GM12872 (cell line): Measurements from ENCODE around the gene DGCR2.

Experiments
- TF ChIP-seq, protein P1 (sequence below): IDR thresholded peaks from 3 replicates; pipeline ENCODE4 v1.5.1; 2011; ENCODE audit warnings: low read depth, mild to moderate bottlenecking, low read length, moderate library complexity; ENCODE audit not compliant: insufficient read depth

DGCR2 gene

DNA sequence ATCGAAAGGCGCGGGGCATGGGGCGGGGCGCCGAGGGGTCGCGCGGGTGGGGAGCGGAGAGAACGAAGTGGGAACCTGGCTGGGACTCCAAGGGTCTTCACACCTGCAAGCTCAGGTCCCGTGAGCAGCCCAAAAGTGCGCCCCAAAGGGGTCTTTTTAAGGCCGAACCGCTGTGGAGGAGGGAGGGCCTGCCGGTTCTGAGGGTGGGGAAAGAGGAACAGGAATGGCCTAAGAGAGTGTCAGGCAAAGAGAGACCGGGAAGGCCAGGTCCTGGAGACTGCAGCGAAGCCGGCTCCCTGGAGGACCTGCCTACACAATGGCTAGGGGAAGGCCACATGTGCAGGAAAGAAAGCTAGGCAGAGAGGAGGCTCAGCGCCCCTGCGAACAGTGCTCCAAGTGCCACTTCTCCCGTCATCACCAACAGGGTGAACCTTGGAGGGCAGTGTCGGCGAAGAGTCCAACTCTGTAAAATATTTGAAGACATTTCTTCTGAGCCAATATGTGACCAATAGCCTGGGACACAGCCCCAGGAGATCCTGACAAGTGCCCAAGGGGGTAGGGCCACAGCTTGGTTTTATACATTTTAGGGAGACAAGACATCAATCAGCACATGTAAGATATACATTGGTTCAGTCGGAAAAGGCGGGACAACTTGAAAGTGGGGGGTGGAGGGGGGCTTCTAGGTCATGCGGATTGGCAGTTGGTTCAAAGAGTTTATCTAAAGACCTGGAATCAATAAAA, 710 bp upstream of the DGCR2 start:
- TF ChIP-seq, protein P1, sequence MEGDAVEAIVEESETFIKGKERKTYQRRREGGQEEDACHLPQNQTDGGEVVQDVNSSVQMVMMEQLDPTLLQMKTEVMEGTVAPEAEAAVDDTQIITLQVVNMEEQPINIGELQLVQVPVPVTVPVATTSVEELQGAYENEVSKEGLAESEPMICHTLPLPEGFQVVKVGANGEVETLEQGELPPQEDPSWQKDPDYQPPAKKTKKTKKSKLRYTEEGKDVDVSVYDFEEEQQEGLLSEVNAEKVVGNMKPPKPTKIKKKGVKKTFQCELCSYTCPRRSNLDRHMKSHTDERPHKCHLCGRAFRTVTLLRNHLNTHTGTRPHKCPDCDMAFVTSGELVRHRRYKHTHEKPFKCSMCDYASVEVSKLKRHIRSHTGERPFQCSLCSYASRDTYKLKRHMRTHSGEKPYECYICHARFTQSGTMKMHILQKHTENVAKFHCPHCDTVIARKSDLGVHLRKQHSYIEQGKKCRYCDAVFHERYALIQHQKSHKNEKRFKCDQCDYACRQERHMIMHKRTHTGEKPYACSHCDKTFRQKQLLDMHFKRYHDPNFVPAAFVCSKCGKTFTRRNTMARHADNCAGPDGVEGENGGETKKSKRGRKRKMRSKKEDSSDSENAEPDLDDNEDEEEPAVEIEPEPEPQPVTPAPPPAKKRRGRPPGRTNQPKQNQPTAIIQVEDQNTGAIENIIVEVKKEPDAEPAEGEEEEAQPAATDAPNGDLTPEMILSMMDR = no peak

DNA sequence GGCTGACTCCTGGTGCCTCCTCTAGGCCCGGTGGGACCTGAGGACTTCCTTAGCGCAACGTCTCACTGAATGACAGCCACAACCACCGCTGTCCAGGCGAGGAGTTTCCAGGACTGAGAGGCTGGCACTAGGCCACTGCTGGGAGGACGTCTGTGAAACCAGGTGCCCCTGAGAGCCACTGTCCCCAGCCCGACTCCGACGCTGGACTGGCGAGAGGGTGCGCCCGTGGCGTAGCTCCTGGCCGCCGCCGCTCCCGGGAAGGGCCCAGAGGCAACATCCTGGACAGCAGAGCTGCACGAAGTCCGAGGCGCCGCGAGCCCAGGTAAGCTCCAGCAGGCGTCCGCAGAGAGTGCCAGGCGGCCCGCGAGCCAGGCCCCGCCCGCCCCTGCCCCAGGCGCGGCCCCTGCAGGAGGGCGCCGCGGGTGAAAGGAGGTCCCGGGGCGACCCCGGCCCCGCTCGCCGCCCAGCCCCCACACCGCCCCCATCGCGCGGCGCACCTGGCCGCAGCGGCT, 525 bp downstream of the DGCR2 start:
- TF ChIP-seq, protein P1 = no peak

DNA sequence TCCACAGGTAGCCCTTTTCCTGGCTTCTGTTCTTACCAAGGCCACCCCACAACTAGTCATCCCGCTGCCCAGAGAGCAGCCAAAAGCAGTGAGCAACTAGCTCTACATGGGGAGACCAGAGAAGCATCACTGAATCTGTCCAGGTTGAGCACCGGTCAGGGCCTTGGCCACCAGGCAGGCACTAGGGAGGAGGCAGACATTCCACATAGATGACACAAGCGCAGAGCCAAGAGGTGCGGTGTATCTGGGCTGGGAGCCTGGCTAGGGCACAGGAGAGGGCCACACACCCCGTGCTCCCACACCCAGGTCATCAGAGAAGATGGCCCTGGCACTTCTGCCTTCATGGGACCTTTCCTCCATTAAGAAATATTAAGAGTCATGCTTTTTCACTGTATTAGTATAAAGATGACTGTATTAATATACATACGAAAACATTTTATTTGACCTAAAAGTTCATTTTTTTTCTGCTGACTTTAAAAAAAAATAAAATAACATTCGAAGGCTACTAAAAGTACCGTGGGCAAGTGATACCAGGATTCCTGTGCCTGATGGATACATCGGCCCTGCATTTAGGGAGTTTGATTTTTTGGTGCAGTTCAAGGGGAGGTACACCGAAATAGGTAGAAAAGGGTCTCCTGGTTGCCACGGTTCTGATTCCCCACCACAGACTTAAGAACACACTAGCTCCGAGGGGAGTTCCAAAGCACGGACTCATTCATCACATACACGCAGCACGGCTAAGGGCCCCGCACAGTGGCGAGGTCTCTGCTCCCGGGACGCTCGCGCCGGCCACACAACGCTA, 1.2 kb downstream of the DGCR2 start:
- TF ChIP-seq, protein P1 = no peak

DNA sequence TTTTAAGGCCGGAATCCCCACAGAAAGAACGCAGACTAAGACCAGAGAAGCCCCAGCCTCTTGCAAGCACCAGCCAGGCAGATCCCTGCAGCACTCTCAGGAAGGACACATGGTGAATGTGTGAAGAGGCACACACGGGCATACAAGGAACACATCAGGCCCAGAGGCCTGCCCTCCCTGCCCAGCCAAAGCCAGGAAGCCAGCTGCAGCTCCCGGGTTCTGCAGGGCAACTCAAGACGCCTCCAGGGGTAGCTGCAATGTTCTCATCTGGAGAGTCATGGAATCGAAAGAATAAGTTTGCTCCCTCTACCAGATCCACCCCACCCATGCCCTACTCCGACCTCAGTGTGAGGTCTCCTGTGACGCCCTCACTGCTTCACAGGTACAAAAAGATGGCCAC, 2.3 kb downstream of the DGCR2 start:
- TF ChIP-seq, protein P1 = no peak

DNA sequence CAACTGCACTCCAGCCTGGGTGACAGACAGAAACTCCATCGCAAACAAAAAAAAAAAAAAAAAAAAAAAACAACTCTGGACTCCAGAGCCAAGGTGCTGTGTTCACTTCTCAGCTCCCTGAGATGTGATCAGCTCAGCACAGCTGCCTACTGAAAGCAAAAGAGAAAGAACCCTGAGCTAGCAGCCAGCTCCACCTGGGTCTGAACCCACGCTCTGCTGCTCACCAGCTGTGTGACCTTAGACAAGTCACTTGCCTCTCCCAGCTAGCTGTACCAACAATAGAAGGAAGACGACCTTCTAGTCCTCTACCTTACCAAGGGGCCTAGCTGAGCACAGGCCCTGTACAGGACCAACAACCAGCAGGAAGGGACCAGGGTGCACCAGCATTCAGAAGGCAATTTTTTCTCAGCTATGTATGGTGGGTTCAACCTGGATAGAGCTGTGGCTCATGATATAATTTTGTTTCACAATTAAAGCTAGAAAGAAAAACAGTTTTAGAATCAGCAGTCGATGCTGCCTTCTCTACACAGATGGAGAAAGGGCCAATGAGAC, 3.8 kb downstream of the DGCR2 start:
- TF ChIP-seq, protein P1 = no peak

DNA sequence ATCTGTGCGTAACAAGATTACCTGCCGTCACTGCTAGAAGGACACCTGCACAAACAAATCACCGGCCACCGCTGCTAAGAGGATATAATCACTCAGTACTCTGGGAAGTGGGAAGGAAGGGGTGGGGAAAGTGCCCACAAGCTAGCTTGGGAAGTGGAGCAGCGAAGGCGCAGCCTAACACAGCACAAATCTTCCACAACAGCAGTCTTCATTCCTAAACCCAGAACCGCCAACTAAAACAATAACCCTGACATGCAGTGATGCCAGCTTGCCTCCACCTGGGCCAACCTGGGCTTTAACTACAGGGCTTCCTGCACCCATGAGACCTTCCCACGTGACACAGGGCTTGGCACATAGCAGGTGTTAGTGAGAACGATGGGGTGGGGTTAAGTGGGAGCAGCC, 5.1 kb downstream of the DGCR2 start:
- TF ChIP-seq, protein P1 = no peak

DNA sequence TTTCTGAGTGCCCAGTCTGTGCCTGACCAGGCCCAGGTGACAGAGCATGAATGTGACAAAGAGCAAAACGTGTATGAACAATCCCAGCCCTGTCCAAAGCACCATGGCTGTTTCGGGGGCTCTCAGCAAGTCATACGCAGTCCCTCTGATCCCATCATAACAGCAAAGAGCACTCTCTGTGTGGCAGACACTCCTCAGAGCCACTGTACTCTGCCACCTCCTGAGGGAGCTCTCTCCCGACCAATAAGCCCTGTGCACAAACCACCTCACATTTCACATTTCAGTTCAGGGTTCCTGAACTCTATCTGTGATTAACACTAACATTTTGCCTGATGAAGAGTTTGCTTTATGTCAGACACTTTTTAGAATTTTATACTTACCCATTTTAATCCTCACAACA, 6.6 kb downstream of the DGCR2 start:
- TF ChIP-seq, protein P1 = 0 out of 3 replicates have a peak, but pooled peaks have one; percentile 8
